ENCODE results near the gene FAM171A1.
"Not testable (repeated sequence)": the region's sequence is repeated elsewhere in the genome, so short reads cannot be mapped to it uniquely, and the experiment has no call there.

FAM171A1 gene

GRCh38 chr10:15399060-15399661 lies 28.1 kb upstream of the FAM171A1 start:
- Histone ChIP-seq H3K79me2 (no peaks in the 10 kb centered on the region), H3K27me3 (ENCODE audit: control insufficient read depth, insufficient read depth, low read length) (no peaks in the 10 kb centered on the region), H3K4me3 (ENCODE audit: low read depth, low read length) (no peak overlapping the region), H3K36me3 (ENCODE audit: control insufficient read depth, insufficient read depth, low read length) (no peaks in the 10 kb centered on the region), H3K9ac (no peak overlapping the region), H3K4me1 (no peaks in the 10 kb centered on the region), H3K27ac (no peak overlapping the region), H3K4me2 (ENCODE audit: low read length) (no peak overlapping the region), H3K9me3 (ENCODE audit: control insufficient read depth, low read length) (no peaks in the 10 kb centered on the region), H2AFZ (no peak overlapping the region)
- no peak for TF ChIP-seq CTCF (IDR thresholded peaks at IDR 0.05)

- H3K4me2 ChIP-seq (ENCODE audit: low read length): no peak overlapping the region
- no peaks in the 10 kb centered on the region for H3K79me2 ChIP-seq
- no peak overlapping the region for H2AFZ ChIP-seq
- no peaks in the 10 kb centered on the region for H3K9me3 ChIP-seq (ENCODE audit: control insufficient read depth, low read length)
- no peaks in the 10 kb centered on the region for H3K36me3 ChIP-seq (ENCODE audit: control insufficient read depth, insufficient read depth, low read length)
- no peak overlapping the region for H3K9ac ChIP-seq
- H3K27me3 ChIP-seq (ENCODE audit: control insufficient read depth, insufficient read depth, low read length): no peaks in the 10 kb centered on the region
- TF ChIP-seq CTCF (IDR thresholded peaks at IDR 0.05): no peak
- no peaks in the 10 kb centered on the region for H3K4me1 ChIP-seq
- H3K4me3 ChIP-seq (ENCODE audit: low read depth, low read length): no peak overlapping the region
- H3K27ac ChIP-seq: no peak overlapping the region
Measured at GRCh38 chr10:15395935-15396334, 24.8 kb upstream of the FAM171A1 start.

DNA sequence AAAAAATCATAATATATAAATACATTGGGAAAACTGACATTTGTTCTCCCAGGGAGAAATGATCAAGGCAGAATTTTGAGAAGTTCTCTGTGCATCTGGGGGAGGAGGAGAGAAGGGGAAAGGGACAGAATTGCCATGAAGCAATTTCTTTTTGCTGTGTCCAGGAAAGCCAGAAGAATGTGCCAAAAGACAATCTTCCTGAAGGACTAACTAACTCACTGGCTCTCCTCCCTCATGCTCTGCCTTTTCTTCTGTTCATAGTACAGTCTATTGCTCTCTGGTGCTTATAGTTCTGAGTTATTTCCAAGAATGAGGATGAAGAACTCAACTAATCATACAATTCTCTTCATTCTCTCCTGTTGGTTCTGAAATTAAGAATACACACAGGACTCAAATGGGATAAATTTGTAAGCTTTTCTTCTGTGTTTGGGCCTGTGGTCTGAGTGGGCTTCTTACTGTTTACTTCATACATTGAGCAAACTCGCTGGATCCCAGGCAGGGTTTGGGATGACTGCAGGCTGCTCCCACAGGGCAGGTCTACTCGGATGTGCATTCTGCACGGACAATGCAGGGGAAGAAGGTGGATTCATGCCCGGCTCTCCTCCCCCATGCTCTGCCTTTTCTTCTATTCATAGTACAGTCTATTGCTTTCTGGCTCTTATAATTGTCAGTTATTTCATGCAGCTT lies 22.2 kb upstream of the FAM171A1 start:
- H3K4me2 ChIP-seq (ENCODE audit: low read length): no peak overlapping the region
- no peaks in the 10 kb centered on the region for H3K9me3 ChIP-seq (ENCODE audit: control insufficient read depth, low read length)
- H3K27ac ChIP-seq: no peak overlapping the region
- H3K36me3 ChIP-seq (ENCODE audit: control insufficient read depth, insufficient read depth, low read length): no peaks in the 10 kb centered on the region
- no peak overlapping the region for H3K9ac ChIP-seq
- H3K4me3 ChIP-seq (ENCODE audit: low read depth, low read length): no peak overlapping the region
- H2AFZ ChIP-seq: no peak overlapping the region
- no peaks in the 10 kb centered on the region for H3K4me1 ChIP-seq
- H3K79me2 ChIP-seq: no peaks in the 10 kb centered on the region
- no peaks in the 10 kb centered on the region for H3K27me3 ChIP-seq (ENCODE audit: control insufficient read depth, insufficient read depth, low read length)
- TF ChIP-seq CTCF (IDR thresholded peaks at IDR 0.05): no peak

DNA sequence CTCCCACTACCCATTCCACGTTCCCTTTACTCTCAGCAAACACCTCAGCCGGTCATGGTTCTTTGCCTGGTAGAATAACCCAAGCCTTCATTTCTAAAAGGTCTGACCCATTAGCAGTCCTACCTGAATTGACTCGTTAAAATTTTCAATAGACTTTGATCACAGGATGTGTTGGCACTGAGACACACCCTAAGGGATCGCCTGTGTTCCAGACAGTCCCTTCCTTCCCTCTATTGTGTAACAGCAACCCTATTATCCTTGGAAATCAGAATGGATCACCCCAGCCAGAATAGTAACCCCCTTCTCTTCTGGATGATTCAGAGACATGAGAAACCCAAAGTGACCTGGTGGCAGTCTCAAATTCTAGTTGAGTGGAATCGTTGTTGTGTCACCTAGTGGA lies 20.4 kb upstream of the FAM171A1 start:
- H2AFZ ChIP-seq: no peak overlapping the region
- no peak overlapping the region for H3K4me2 ChIP-seq (ENCODE audit: low read length)
- no peak overlapping the region for H3K9ac ChIP-seq
- H3K4me3 ChIP-seq (ENCODE audit: low read depth, low read length): no peak overlapping the region
- H3K27ac ChIP-seq: no peak overlapping the region
- no peaks in the 10 kb centered on the region for H3K9me3 ChIP-seq (ENCODE audit: control insufficient read depth, low read length)
- no peaks in the 10 kb centered on the region for H3K79me2 ChIP-seq
- no peaks in the 10 kb centered on the region for H3K27me3 ChIP-seq (ENCODE audit: control insufficient read depth, insufficient read depth, low read length)
- no peak for TF ChIP-seq CTCF (IDR thresholded peaks at IDR 0.05)
- no peaks in the 10 kb centered on the region for H3K4me1 ChIP-seq
- no peaks in the 10 kb centered on the region for H3K36me3 ChIP-seq (ENCODE audit: control insufficient read depth, insufficient read depth, low read length)

DNA sequence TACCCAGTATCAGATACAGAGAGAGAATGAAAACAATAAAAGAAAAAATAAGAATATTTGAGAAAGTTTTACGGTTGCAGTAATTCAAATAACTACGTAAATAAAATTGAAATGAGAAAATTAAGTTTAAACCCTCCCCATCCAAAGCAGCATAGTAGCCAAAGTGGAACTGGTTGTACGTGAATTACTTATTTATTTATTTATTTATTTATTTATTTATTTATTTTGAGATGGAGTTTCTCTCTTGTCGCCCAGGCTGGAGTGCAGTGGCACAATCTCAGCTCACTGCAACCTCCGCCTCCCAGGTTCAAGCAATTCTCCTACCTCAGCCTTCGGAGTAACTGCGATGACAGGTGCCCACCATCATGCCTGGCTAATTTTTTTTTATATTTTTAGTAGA lies 17.1 kb upstream of the FAM171A1 start:
- not testable (repeated sequence) for H3K36me3 ChIP-seq (ENCODE audit: control insufficient read depth, insufficient read depth, low read length); H3K4me1 ChIP-seq; H3K79me2 ChIP-seq; H3K9me3 ChIP-seq (ENCODE audit: control insufficient read depth, low read length); H3K27ac ChIP-seq; H3K4me3 ChIP-seq (ENCODE audit: low read depth, low read length); H3K4me2 ChIP-seq (ENCODE audit: low read length); H3K9ac ChIP-seq; H3K27me3 ChIP-seq (ENCODE audit: control insufficient read depth, insufficient read depth, low read length); H2AFZ ChIP-seq

All from parathyroid adenoma (tissue), 2 donors.